Esophagus squamous epithelium (tissue), 5 donors: ENCODE data around the gene SEC14L1. TPM values are rescaled to one million over a fixed set of nuclear protein-coding genes. Genes with fewer than 3 reads are reported as not detected.
A peak's percentile ranks its signal among the peaks of the same experiment; 100 is the strongest.

Experiments used
- DNase-seq: peaks from one replicate; lab custom pipeline; 2025; lab: John Stamatoyannopoulos, UW
- H3K27ac ChIP-seq, 4 donors: fragments of 200-600 bp; sonication (generic); one replicate each; pipeline ENCODE4 v1.5.1; 2016 to 2019; ENCODE audit warnings: mild to moderate bottlenecking in 1 of 4
- H3K27me3 ChIP-seq, 4 donors: fragments of 200-600 bp; sonication (generic); 1 replicate in 3 of 4; 2 replicates in 1 of 4; pipeline versions ENCODE4 v1.5.1 to v1.6.0; 2017 to 2021; ENCODE audit warnings: antibody characterized with exemption in 1 of 4
- H3K36me3 ChIP-seq, 3 donors: fragments of 200-600 bp; sonication (generic); one replicate each; pipeline ENCODE4 v1.5.1; 2016 to 2019
- H3K4me1 ChIP-seq, 3 donors: fragments of 200-600 bp; sonication (generic); one replicate each; pipeline ENCODE4 v1.5.1; 2017 to 2019
- H3K4me3 ChIP-seq, 4 donors: fragments of 200-600 bp; sonication (generic); 1 replicate in 3 of 4; 2 replicates in 1 of 4; pipeline ENCODE4 v1.5.1; 2016 to 2019; ENCODE audit warnings: mild to moderate bottlenecking in 2 of 4, moderate library complexity in 1 of 4
- H3K9me3 ChIP-seq, 3 donors: fragments of 200-600 bp; sonication (generic); one replicate each; pipeline ENCODE4 v1.5.1; 2016 to 2019
- POLR2A ChIP-seq, 4 donors: fragments of 450-650 bp; IDR thresholded peaks; one replicate each; pipeline ENCODE4 v1.6.1; 2017; ENCODE audit warnings: antibody characterized with exemption in 4 of 4, mild to moderate bottlenecking in 4 of 4, moderate library complexity in 3 of 4
- WGBS, 2 donors: methylation state at CpG; one replicate each; pipeline ENCODE4 v1.1.5; 2018; 5-methylcytosine and 5-hydroxymethylcytosine counted together
- intact Hi-C: fragments of 100-400 bp; cut with DNase I; formaldehyde crosslinking; loops from one replicate; pipeline ENCODE4 v1.15.0; 2022
- total RNA-seq, 4 donors: library from RNA; depleted of rRNA; stranded (reverse); fragments of >200 nt; gene quantifications; one replicate each; pipeline ENCODE4 v1.1.0, GENCODE V29; 2016
- TF ChIP-seq, protein P1 (sequence below), 6 experiments: fragments of 450-650 bp in 4 of 6; fragments of 200-600 bp in 2 of 6; sonication (generic) in 2 of 6; IDR thresholded peaks; one replicate each; pipeline ENCODE4 v1.5.1; 2016 to 2019; ENCODE audit warnings: antibody characterized with exemption in 6 of 6, mild to moderate bottlenecking in 4 of 6, moderate library complexity in 4 of 6
- donor health status: DM: yes; HTN: yes; CAD: no.

SEC14L1 gene
- total RNA-seq, 4 donors from 2014 or later = 27.3 to 39.2 (median 32.8) TPM

GRCh38 chr17:77233635-77234334 lies 93.0 kb downstream of the SEC14L1 start:
- DNase-seq = no peak
- Histone ChIP-seq H3K27me3 (no peaks in the 10 kb centered on the region), H3K4me3 (no peak overlapping the region), H3K9me3 (no peaks in the 10 kb centered on the region), H3K27ac (peak overlapping the region in 2 of 4 donors; percentile 17 to 65), H3K36me3 (no peaks in the 10 kb centered on the region), H3K4me1 (peaks cover 0 to 29% (median 0%) of the 10 kb centered on the region in 3 donors)
- WGBS, 2 donors = 32 to 65% methylated on average over 20 of the region's 21 CpGs
- TF ChIP-seq, protein P1, sequence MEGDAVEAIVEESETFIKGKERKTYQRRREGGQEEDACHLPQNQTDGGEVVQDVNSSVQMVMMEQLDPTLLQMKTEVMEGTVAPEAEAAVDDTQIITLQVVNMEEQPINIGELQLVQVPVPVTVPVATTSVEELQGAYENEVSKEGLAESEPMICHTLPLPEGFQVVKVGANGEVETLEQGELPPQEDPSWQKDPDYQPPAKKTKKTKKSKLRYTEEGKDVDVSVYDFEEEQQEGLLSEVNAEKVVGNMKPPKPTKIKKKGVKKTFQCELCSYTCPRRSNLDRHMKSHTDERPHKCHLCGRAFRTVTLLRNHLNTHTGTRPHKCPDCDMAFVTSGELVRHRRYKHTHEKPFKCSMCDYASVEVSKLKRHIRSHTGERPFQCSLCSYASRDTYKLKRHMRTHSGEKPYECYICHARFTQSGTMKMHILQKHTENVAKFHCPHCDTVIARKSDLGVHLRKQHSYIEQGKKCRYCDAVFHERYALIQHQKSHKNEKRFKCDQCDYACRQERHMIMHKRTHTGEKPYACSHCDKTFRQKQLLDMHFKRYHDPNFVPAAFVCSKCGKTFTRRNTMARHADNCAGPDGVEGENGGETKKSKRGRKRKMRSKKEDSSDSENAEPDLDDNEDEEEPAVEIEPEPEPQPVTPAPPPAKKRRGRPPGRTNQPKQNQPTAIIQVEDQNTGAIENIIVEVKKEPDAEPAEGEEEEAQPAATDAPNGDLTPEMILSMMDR (IDR thresholded peaks at IDR 0.05) = no peak
- TF ChIP-seq POLR2A (IDR thresholded peaks at IDR 0.05) = no peak
- intact Hi-C loops = no loop called here

GRCh38 chr17:77234695-77235094 lies 93.9 kb downstream of the SEC14L1 start:
- 76 to 100% methylated on average over 2 to 7 of the region's 9 CpGs for WGBS, 2 donors

DNA sequence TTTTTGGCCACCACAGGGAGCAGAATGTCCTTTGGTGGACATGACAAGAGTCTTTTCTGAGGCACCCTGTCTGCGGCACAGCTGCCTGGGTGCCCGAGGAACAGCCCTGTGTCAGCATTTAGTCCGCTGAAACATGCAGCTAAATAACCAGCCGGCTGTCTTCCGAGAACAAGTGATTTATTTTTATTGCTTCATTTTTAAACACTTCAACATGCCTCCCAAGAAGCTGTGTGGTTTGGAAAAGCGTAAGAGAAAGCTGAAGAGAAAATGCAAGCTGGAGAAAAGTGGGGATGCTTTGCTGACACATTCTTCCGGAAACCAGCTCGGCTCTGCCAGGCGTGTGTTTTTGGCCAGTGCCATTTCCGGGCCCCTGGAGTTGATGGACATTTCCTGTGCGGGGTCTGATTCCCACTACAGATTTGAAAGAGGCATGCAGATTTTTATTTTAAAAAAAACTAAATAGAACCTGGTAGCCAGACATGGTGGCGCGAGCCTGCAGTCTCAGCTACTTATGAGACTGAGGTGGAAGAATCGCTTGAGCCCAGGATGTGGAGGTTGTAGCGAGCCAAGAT lies 94.7 kb downstream of the SEC14L1 start:
- H3K9me3 ChIP-seq = no peaks in the 10 kb centered on the region
- no peaks in the 10 kb centered on the region for H3K36me3 ChIP-seq
- peak overlapping the region; percentile 22 to 84 (median 64) for H3K27ac ChIP-seq
- TF ChIP-seq POLR2A (IDR thresholded peaks at IDR 0.05) = no peak
- TF ChIP-seq, protein P1 (IDR thresholded peaks at IDR 0.05) = no peak
- 40 to 50% methylated on average over 15 of the region's 15 CpGs for WGBS, 2 donors
- no peaks in the 10 kb centered on the region for H3K27me3 ChIP-seq
- DNase-seq = no peak
- peaks cover 0 to 29% (median 0%) of the 10 kb centered on the region in 3 donors for H3K4me1 ChIP-seq
- intact Hi-C loops = no loop called here
- H3K4me3 ChIP-seq = peak overlapping the region in 3 of 4 donors; percentile 9 to 51 (median 12)

More at GRCh38 chr17:77234695-77235094, 93.9 kb downstream of the SEC14L1 start:
- H3K27me3 ChIP-seq = no peaks in the 10 kb centered on the region
- H3K27ac ChIP-seq = peak overlapping the region; percentile 22 to 84 (median 64)
- H3K36me3 ChIP-seq = no peaks in the 10 kb centered on the region
- H3K4me1 ChIP-seq = peaks cover 0 to 29% (median 0%) of the 10 kb centered on the region in 3 donors
- H3K4me3 ChIP-seq = peak overlapping the region in 2 of 4 donors; percentile 9 to 51
- no peaks in the 10 kb centered on the region for H3K9me3 ChIP-seq
- no peak for TF ChIP-seq POLR2A (IDR thresholded peaks at IDR 0.05)
- TF ChIP-seq, protein P1 (IDR thresholded peaks at IDR 0.05) = no peak
- DNase-seq = no peak
- intact Hi-C loops = no loop called here

DNA sequence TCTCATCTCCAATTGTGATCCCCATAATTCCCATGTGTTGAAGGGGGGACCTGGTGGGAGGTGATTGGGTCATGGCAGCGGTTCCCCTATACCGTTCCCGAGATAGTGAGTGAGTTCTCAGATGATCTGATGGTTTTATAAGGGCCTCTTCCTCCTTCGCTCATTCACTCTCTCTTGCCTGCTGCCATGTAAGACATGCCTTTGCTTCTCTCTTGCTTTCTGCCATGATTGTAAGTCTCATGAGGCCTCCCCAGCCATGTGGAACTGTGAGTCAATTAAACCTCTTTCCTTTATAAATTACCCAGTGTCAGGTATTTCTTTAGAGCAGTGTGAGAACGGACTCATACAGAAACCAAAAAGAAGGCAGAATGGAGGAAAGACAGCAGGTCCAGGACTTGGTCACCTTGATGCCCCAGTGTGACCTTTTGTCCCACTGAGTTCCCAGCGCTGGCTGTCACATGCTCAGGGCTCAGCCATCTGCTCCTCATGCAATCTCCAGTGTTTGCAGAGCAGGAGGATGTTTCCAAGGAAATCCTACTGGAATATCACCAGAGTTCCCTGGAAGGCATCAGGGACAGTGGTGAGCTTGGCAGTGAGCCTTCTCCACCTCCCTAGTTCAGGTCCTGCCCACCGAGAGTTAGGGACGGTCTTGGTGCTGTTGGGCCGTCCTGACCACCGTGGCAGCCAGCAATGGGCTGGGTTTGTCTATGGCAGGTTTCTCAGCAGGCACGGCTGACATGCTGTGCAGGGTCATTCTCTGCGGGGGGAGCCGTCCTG lies 96.7 kb downstream of the SEC14L1 start:
- intact Hi-C loops = no loop called here
- Histone ChIP-seq H3K4me3 (no peak overlapping the region), H3K27me3 (no peaks in the 10 kb centered on the region), H3K9me3 (no peaks in the 10 kb centered on the region), H3K36me3 (no peaks in the 10 kb centered on the region), H3K27ac (no peak overlapping the region), H3K4me1 (peaks cover 0 to 29% (median 0%) of the 10 kb centered on the region in 3 donors)
- DNase-seq = no peak
- WGBS, 2 donors = 83 to 89% methylated on average over 6 to 10 of the region's 13 CpGs
- TF ChIP-seq, protein P1 (IDR thresholded peaks at IDR 0.05) = no peak
- TF ChIP-seq POLR2A (IDR thresholded peaks at IDR 0.05) = no peak
